Measurements from ENCODE around the gene FKBP1B.
"Not testable (repeated sequence)": the region's sequence is repeated elsewhere in the genome, so short reads cannot be mapped to it uniquely, and the experiment has no call there.

Gene FKBP1B

DNA sequence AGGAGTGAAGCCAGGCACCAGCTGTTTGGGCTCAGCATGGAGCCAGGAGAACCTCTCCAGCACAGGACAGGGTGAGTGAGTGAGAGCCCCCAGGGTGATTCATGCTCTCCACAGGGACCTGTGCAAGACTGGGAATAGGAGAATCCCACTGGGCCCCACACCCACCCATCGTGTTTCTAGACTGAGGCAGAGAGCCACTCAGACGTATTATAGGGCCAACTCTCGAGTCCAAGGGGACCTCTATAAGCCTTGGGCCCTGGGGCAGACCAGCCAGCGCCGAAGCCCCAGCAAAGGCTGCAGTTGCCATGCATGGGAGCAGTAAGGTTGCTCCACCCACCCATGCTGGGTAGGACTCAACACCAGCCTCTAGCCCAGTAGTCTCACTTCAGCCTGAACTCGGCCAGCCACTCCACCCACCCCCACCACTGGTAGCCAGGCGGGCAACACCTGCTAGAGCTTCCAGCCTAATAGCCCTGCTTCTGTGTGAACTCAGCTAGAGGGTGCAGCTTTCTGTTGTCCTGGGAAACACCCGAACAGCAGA lies 54.6 kb downstream of the FKBP1B start:
- DNase-seq (ENCODE audit: low read depth): no peak

DNA sequence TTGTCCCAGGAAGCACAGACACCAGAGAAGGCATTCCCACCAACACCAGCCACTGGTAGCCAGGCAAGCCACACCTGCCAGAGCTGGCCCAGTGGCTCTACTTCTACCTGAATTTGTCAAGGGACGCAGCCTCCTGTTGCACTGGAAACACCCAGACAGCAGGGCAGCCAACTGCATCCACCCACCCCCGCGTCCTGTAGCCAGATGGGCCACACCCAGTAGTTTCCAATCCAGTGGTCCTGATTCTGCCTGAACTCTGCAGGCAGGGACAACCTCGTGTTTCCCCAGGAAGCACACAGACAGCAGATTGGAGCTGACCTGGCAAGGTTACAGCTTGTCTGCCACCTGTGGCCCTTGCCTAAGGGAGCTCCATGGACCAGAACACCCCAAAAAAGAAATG lies 55.4 kb downstream of the FKBP1B start:
- no peak for DNase-seq (ENCODE audit: low read depth)

DNA sequence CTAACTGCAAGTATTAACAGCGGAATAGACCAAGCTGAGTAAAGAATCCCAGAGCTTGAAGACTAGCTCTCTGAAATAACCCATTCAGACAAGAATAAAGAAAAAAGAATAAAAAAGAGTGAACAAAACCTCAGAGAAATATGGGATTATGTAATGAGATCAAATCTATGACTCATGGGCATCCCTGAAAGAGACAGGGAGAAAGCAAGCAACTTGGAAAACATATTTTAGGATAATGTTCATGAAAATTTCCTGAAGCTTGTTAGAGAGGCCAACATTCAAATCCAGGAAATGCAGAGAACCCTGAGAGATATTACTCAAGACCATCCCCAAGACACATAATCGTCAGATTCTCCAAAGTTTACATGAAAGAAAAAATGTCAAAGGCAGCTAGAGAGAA lies 56.3 kb downstream of the FKBP1B start:
- no peak for DNase-seq (ENCODE audit: low read depth)

DNA sequence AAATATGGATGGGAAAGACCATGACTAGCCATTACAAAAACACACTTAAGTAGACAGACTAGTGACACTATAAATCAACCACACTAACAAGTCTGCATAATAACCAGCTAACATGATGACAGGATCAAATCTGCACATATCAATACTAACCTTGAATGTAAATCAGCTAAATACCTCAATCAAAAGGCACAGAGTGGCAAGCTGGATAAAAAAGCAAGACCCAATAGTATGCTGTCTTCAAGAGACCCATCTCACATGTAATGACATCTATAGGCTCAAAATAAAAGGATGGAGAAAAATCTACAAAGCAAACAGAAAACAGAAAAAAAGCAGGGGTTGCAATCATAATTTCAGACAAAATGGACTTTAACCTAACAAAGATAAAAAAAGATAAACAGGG lies 57.2 kb downstream of the FKBP1B start:
- DNase-seq (ENCODE audit: low read depth): no peak

DNA sequence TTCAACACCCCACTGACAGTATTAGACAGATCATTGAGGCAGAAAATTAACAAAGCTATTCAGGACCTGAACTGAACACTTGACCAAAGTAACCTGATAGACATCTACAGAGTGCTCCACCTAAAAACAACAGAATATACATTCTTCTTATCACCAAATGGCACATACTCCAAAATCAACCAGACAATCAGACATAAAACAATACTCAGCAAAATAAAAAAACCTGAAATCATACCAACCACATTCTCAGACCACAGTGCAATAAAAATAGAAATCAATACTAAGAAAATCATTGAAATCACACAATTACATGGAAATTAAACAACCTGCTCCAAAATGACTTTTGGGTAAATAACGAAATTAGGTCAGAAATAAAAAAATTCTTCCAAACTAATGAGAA lies 57.8 kb downstream of the FKBP1B start:
- DNase-seq (ENCODE audit: low read depth): no peak

DNA sequence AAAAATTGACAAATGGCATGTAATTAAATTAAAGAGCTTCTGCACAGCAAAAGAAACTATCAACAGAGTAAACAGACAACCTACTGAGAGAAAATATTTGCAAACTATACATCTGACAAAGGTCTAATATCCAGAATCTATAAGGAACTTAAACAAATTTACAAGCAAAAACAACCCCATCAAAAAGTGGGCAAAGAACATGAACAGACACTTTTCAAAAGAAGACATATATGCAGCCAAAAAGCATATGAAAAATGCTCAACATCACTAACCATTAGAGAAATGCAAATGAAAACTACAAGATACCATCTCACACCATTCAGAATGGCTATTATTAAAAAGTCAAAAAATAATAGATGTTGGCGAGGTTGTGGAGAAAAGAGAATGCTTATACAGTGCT lies 59.9 kb downstream of the FKBP1B start:
- DNase-seq (ENCODE audit: low read depth): not testable (repeated sequence)

DNA sequence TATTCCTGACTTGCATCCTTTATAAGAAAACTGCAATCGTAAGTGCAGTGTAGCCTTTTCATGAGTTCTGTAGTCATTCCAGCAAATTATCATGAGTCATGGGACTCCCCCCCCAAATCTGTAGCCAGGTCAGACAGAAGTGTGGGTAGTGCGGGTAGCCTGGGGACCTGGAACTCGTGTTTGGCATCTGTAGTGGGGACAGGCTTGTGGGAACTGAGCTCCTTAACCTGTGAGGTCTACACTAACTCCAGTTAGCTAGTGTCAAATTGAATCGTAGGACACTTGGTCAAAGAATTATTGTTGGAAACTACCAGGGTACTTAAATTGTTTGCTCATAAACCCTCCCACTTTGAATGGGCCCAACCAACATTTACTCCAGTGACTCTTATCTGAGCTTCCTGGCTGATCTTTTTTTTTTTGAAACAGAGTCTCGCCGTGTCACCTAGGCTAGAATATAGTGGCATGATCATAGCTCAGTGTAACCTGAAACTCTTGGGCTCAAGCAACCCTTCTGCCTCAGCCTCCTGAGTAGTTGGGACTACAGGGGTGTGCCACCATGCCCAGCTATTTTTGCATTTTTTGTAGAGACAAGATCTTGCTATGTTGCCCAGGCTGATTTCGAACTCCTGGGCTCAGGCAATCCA lies 61.2 kb downstream of the FKBP1B start:
- DNase-seq (ENCODE audit: low read depth): no peak

DNA sequence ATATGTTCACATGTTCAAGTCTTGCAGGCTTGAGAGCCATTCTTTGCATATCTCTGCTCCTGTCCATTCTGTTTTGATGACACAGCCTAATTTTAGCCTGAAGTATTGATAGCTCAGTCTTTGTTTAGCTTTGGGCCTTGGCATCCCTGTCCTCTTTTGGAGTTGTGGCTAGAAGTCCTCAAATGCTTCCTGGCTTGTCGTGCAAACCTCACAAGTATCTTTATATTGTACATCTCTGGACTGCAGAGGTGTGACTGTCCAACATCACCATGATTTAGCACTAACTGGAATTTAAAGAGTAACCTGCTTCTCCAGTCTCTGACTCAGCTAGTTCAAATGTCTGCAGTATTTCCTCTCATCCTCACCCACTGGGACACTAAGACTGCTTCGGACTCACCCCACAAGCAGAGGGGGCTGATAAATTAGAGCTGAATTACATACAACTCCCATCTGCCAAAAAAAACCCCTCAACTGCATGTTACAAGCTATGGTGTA lies 61.9 kb downstream of the FKBP1B start:
- DNase-seq (ENCODE audit: low read depth): no peak

Measured in activated T-cell treated with anti-CD3 and anti-CD28 coated beads for 1 hour (primary cell).